ENCODE results near the gene CACNA2D4.

DNA sequence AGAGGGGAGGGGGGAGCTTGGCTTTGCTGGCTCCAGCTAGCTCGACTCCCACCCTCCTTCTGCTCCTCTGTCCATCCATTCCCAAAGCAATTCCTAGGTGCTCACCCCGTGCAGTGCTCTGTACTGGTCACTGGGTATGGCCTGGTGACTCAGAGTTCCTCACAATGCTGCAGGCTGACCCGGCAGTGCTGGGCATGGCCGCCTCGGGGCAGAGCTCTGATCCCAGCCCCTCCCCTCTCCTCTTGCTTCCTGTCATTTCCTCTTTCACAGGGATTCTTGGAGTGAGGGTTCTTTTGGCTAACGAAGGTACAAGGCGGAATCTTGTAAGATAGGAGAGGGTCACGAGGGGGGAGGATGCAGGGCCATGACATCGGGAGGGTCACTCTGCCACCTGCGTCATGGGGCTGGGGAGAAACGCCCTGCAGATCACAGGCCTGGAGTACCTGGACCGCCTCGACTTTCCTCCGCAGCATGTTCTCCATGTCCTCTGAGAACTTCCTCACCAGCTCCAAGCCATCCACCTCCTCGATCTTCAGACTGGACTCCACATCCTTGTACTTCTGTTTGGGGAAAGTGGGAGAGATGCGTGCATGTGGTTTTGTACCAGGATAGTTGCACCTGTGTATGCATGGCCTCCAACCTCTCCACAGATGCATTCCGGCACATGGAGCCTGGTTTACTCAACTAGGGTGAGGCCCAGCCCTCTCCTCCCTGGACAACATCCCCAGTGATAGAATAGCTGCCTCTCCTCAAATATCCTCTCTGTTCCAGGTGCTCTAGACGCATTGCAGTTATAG is 5.7 kb downstream of the CACNA2D4 start:
- TF ChIP-seq, protein P1, sequence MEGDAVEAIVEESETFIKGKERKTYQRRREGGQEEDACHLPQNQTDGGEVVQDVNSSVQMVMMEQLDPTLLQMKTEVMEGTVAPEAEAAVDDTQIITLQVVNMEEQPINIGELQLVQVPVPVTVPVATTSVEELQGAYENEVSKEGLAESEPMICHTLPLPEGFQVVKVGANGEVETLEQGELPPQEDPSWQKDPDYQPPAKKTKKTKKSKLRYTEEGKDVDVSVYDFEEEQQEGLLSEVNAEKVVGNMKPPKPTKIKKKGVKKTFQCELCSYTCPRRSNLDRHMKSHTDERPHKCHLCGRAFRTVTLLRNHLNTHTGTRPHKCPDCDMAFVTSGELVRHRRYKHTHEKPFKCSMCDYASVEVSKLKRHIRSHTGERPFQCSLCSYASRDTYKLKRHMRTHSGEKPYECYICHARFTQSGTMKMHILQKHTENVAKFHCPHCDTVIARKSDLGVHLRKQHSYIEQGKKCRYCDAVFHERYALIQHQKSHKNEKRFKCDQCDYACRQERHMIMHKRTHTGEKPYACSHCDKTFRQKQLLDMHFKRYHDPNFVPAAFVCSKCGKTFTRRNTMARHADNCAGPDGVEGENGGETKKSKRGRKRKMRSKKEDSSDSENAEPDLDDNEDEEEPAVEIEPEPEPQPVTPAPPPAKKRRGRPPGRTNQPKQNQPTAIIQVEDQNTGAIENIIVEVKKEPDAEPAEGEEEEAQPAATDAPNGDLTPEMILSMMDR (IDR thresholded peaks at IDR 0.05), result no peak
- TF ChIP-seq POLR2AphosphoS5 (IDR thresholded peaks at IDR 0.05) (no peak), POLR2A (IDR thresholded peaks at IDR 0.05) (no peak)

Measured in sigmoid colon (tissue), 4 donors.